NCI-H2196 treated with DMSO at 0.1 percent for 48 hours (cell line): Measurements from ENCODE around the gene PRKCE.

Experiments
- DNase-seq: peaks from one replicate; lab custom pipeline; 2025; ENCODE audit not compliant: unreplicated experiment; lab: John Stamatoyannopoulos, UW

The PRKCE gene

GRCh38 chr2:46025081-46025480, 373.6 kb downstream of the PRKCE start:
- DNase-seq, result no peak

DNA sequence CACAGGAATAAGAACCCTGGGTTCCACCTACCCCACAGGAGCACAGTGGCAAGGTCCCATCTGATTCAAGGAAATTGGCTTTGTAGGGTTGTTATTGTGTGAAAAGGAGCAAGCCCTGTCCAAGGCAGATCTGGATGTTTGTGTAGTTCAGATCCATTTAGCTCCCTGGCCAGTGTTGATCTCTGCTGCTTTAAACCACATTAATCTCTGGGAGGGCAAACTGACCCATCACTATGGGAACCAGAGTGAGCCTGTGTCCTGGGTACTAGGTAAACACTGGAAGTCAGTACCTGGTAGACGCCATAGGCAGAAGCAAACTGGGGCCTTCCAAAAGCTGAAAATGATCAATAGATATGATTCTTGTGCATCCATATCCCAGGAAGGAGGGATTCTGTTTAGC, 374.2 kb downstream of the PRKCE start:
- DNase-seq, result no peak

DNA sequence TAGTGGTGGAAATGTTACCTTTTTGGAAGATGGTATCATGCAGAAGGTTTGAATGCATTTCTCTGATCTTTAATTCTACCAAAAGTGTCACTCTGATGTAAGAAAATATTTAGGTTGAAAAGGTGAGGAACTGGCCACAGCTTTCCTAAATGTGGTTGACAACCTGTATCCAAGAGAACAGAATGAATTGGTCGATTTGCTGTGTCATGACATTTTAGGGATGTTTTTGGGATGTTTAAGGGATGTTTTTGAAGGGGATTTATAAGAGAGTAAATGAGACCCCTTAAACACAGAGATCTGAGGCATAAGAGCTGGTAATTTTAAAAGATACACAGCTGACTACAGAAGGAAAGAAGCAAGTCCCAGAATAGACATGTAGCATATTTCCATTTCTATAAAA, 375.0 kb downstream of the PRKCE start:
- DNase-seq, result no peak

DNA sequence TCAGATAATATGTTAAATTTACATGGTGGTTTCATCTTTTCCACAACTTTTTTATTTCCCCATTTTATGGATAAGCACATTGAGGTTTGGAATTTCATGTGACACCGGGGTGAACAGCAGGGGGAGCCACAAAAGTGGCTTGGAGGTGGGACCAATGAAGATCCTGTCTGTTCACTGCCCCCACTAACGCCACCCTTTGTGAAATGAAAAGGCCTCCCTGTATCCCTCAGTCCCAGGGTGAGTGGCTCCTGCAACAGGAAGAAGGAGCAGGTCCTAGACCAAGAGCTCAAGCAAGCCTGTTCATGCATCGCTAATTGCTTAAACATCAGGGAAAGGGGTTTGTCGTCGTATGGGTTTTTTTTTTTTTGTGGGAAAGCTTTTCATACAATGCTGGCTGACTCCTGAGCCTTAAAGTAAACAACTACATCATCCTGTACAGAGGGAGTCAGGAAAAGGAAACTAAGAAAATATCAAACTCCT, 377.9 kb downstream of the PRKCE start:
- no peak for DNase-seq

DNA sequence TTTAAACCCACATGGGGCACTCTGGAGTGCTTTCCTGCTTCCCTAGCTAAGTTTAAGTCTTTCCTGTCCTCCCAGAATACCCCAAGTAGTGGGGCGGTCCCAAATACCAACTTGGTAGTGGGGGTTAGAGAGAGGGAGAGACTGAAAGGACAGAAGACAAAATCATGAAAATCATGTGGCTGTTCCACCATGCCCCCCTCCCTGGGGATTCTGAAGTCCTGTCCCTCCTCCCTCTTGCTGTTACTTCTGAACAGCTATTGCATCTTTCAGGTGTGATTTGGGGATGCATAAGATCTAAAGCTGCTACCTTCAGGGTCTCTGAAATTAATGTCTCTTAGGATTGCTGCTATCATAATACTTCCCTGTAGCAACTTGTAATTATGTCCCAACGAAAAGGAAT, 378.9 kb downstream of the PRKCE start:
- no peak for DNase-seq

GRCh38 chr2:46032161-46032813, 380.8 kb downstream of the PRKCE start:
- DNase-seq, result no peak

GRCh38 chr2:46032996-46033395, 381.5 kb downstream of the PRKCE start:
- DNase-seq, result no peak

- no peak for DNase-seq
These were observed 383.1 kb downstream of the PRKCE start for GRCh38 chr2:46034535-46034934.

DNA sequence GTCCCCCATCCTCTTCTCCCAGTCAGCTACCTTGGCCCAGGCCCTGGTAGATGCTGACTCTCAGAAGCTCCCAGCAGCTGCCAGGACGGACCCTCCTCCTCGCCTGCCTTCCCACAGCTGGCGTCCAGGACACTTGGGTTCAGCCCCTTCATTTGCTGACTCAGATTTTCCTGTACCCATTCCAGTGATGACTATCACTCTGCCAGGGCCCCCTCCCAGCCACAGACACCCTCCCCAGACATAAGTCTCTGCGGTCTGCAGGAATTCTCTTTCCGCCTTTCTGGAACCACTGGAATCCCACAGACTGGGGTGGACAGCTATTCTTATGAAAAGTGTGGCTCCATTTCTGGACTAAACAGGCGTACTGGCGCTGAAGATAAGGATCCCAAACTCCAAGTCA, 385.5 kb downstream of the PRKCE start:
- no peak for DNase-seq

DNA sequence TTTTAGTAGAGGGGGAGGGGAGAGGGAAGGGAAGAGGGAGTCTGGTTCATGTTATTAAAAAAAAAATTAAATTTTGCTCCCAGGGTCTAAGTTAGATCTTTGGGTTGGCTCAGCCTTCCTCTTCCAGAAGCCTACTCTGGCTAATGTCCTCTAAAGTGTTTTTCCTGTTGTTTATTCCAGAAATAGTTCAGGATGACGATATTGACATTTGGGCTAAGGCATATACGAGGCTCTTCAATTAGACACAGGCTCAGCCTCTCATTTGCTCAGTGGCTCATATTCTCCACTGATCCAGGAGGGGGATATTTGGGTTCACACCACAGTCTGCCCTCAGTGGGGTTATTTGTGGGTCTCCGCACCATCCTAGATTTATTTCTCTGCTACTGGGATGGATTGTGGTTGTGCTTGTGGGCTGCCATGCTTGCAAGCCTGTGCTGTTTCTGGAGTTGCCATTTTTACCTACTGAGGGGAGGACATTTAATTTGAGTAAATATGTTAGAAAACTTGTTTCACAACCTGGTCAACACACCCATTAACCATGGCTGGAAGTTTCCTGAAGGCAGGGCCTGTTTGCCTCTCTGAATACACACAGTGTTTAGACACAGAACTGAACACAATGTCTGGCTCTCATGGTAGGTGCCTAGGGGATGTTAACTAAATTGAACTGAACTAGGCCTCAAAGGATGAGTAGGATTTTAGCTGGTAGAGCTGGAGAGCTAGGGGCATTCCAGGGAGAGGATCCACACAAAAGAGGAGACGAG, 388.2 kb downstream of the PRKCE start:
- no peak for DNase-seq

- no peak for DNase-seq
These were observed 389.2 kb downstream of the PRKCE start for GRCh38 chr2:46040563-46041155.

DNA sequence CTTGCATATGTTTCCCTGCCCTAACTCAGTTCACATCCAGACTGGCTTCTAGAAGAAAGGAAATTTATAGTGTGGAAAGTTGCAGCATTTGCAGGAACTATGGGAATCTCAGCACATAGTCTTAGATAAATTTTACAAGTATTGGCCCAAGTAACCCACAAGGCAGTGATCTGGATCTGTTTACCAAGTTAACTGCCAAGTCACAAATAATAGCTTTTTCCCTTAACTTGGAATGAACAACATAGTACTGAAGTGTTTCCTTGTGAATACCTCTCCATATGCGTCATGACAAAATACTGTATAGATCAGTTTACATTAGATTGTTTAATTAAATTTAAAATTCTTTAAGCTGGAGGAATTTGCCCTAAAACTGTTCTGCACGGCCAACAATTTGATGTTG, 390.0 kb downstream of the PRKCE start:
- no peak for DNase-seq

- no peak for DNase-seq
These were observed 390.7 kb downstream of the PRKCE start for GRCh38 chr2:46042207-46042637.

DNA sequence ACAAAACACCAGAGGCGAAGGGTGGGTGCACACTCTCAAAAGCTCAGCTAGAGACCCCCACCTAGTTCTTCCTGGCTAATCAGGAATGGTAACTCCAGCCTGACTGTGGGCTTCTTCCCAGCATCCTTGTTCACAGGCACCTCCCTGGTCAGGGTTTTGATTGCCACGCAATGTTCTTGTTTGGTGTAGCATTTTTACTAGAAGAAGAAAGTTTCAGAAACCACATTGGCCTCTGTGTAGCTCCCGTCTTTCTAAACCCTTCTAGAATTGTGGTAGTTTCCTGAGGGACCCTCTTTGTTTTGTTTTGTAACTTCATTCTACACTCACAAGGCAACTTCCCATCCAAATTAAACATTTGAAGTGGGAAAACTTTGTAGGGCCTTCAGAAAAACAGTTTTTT, 391.2 kb downstream of the PRKCE start:
- no peak for DNase-seq

- no peak for DNase-seq
These were observed 394.4 kb downstream of the PRKCE start for GRCh38 chr2:46045888-46046287.

- DNase-seq, result no peak
These were observed 395.8 kb downstream of the PRKCE start for GRCh38 chr2:46047290-46047689.

GRCh38 chr2:46048693-46049092, 397.2 kb downstream of the PRKCE start:
- DNase-seq, result no peak

- DNase-seq, result no peak
These were observed 398.6 kb downstream of the PRKCE start for GRCh38 chr2:46050027-46050426.

- no peak for DNase-seq
These were observed 399.0 kb downstream of the PRKCE start for GRCh38 chr2:46050489-46050888.

DNA sequence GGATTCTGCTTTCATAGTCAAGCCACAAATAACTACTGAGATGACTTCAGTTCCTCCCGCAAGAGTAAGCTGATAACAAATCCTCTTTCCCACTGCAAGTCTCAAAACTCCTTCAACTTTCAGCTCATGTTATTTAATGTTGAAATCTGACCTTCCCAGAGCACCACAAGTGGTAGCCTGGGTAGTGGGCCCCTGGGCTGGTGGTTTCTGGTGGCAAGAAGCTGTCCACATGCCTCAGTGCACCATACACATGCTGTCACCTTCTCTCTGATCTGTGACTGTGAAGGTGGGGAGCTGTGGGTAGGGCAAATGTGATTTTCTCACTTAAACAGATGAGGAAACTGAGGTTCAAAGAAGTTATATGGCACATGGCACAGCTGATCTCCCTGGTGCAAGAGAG, 399.6 kb downstream of the PRKCE start:
- DNase-seq, result no peak

- no peak for DNase-seq
These were observed 402.1 kb downstream of the PRKCE start for GRCh38 chr2:46053564-46053963.

- DNase-seq, result no peak
These were observed 405.1 kb downstream of the PRKCE start for GRCh38 chr2:46056541-46056940.
